ENCODE data around the gene CACNG5.

Gene CACNG5

GRCh38 chr17:66834919-66835454, at the start of gene CACNG5:
TSS of gene CACNG5 (plus strand) at chr17:66835117. CDS start at chr17:66877333, 42,216 bp downstream.
- DNase-seq, result no peak

- no peak for DNase-seq
Observed at GRCh38 chr17:66786107-66786506, 48.8 kb upstream of the CACNG5 start.

- DNase-seq, result no peak
Observed at GRCh38 chr17:66787914-66788313, 47.0 kb upstream of the CACNG5 start.

- no peak for DNase-seq
Observed at GRCh38 chr17:66789093-66789492, 45.8 kb upstream of the CACNG5 start.

- no peak for DNase-seq
Observed at GRCh38 chr17:66789961-66790437, 44.9 kb upstream of the CACNG5 start.

- no peak for DNase-seq
Observed at GRCh38 chr17:66790501-66791061, 44.3 kb upstream of the CACNG5 start.

GRCh38 chr17:66791347-66791746, 43.6 kb upstream of the CACNG5 start:
- no peak for DNase-seq

GRCh38 chr17:66793814-66794213, 41.1 kb upstream of the CACNG5 start:
- no peak for DNase-seq

GRCh38 chr17:66795486-66795885, 39.4 kb upstream of the CACNG5 start:
- DNase-seq, result no peak

GRCh38 chr17:66799849-66800537, 34.9 kb upstream of the CACNG5 start:
- DNase-seq, result no peak

GRCh38 chr17:66803474-66803951, 31.4 kb upstream of the CACNG5 start:
- no peak for DNase-seq

GRCh38 chr17:66805567-66805966, 29.4 kb upstream of the CACNG5 start:
- no peak for DNase-seq

- DNase-seq, result no peak
Observed at GRCh38 chr17:66807182-66807581, 27.7 kb upstream of the CACNG5 start.

GRCh38 chr17:66809408-66809807, 25.5 kb upstream of the CACNG5 start:
- DNase-seq, result no peak

- DNase-seq, result no peak
Observed at GRCh38 chr17:66810951-66811682, 23.8 kb upstream of the CACNG5 start.

- DNase-seq, result no peak
Observed at GRCh38 chr17:66811683-66812054, 23.2 kb upstream of the CACNG5 start.

- DNase-seq, result no peak
Observed at GRCh38 chr17:66812571-66812970, 22.3 kb upstream of the CACNG5 start.

- DNase-seq, result no peak
Observed at GRCh38 chr17:66813296-66813695, 21.6 kb upstream of the CACNG5 start.

GRCh38 chr17:66814026-66814425, 20.9 kb upstream of the CACNG5 start:
- no peak for DNase-seq

- DNase-seq, result no peak
Observed at GRCh38 chr17:66814570-66814969, 20.3 kb upstream of the CACNG5 start.

- no peak for DNase-seq
Observed at GRCh38 chr17:66817750-66818149, 17.2 kb upstream of the CACNG5 start.

- DNase-seq, result no peak
Observed at GRCh38 chr17:66819466-66819865, 15.5 kb upstream of the CACNG5 start.

- DNase-seq, result no peak
Observed at GRCh38 chr17:66822009-66822408, 12.9 kb upstream of the CACNG5 start.

- DNase-seq, result no peak
Observed at GRCh38 chr17:66826856-66827255, 8.1 kb upstream of the CACNG5 start.
